ENCODE measurements around the gene ANKS1B. TPM values are rescaled to one million over a fixed set of nuclear protein-coding genes. Genes with fewer than 3 reads are reported as not detected.

Gene ANKS1B
- total and polyA plus RNA-seq, 4 donors: 0.03 to 3.4 (median 0.53) TPM

DNA sequence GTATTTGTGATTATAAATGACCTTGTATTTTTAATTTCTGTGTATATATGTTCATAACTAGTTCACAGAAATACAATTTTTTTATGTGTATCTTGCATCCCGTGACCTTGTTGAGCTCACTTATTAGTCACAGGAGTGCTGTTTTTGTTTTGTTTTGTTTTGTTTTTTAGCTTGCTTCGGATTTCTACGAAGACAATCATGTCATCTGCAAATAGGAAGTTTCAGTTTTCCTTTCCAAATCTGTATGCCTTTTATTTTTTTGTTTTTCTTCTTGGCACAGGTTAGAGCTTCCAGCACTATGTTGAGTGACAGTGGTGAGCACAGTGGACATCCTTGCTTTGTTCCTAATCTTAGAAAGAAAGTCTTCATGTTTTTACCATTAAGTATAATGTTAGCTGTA, 566.4 kb downstream of the ANKS1B start:
- Histone ChIP-seq H3K27ac (ENCODE audit: low read depth in 1 of 2, low read length in 2 of 2) (no peak overlapping the region), H3K9me3 (ENCODE audit: control insufficient read depth in 4 of 4, low read length in 3 of 4) (peaks cover 0 to 4% (median 0%) of the 10 kb centered on the region in 4 donors), H3K9ac (ENCODE audit: low read depth in 1 of 2, low read length in 2 of 2) (no peak overlapping the region), H3K27me3 (ENCODE audit: control insufficient read depth in 4 of 4, insufficient read depth in 4 of 4, low read length in 3 of 4) (no peaks in the 10 kb centered on the region), H3K4me3 (ENCODE audit: low read depth in 1 of 3, low read length in 3 of 3) (no peak overlapping the region), H3K4me1 (ENCODE audit: control insufficient read depth in 4 of 4, insufficient read depth in 4 of 4, low read length in 3 of 4) (no peaks in the 10 kb centered on the region), H3K36me3 (ENCODE audit: control insufficient read depth in 4 of 4, insufficient read depth in 3 of 4, low read depth in 1 of 4, low read length in 3 of 4) (no peaks in the 10 kb centered on the region)
- DNase-seq (ENCODE audit: low spot score): no peak
- no peak for TF ChIP-seq SP1 (IDR thresholded peaks at IDR 0.05)
- TF ChIP-seq JUND (IDR thresholded peaks at IDR 0.05): no peak
- TF ChIP-seq TAF1 (conservative IDR thresholded peaks at IDR 0.05): no peak
- no peak for TF ChIP-seq YY1 (IDR thresholded peaks at IDR 0.05)
- no peak for TF ChIP-seq HNF4G (IDR thresholded peaks at IDR 0.05)
- TF ChIP-seq, protein P1, sequence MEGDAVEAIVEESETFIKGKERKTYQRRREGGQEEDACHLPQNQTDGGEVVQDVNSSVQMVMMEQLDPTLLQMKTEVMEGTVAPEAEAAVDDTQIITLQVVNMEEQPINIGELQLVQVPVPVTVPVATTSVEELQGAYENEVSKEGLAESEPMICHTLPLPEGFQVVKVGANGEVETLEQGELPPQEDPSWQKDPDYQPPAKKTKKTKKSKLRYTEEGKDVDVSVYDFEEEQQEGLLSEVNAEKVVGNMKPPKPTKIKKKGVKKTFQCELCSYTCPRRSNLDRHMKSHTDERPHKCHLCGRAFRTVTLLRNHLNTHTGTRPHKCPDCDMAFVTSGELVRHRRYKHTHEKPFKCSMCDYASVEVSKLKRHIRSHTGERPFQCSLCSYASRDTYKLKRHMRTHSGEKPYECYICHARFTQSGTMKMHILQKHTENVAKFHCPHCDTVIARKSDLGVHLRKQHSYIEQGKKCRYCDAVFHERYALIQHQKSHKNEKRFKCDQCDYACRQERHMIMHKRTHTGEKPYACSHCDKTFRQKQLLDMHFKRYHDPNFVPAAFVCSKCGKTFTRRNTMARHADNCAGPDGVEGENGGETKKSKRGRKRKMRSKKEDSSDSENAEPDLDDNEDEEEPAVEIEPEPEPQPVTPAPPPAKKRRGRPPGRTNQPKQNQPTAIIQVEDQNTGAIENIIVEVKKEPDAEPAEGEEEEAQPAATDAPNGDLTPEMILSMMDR (IDR thresholded peaks at IDR 0.05; ENCODE audit: low read depth, low read length, missing input control): no peak
- TF ChIP-seq, protein P2, sequence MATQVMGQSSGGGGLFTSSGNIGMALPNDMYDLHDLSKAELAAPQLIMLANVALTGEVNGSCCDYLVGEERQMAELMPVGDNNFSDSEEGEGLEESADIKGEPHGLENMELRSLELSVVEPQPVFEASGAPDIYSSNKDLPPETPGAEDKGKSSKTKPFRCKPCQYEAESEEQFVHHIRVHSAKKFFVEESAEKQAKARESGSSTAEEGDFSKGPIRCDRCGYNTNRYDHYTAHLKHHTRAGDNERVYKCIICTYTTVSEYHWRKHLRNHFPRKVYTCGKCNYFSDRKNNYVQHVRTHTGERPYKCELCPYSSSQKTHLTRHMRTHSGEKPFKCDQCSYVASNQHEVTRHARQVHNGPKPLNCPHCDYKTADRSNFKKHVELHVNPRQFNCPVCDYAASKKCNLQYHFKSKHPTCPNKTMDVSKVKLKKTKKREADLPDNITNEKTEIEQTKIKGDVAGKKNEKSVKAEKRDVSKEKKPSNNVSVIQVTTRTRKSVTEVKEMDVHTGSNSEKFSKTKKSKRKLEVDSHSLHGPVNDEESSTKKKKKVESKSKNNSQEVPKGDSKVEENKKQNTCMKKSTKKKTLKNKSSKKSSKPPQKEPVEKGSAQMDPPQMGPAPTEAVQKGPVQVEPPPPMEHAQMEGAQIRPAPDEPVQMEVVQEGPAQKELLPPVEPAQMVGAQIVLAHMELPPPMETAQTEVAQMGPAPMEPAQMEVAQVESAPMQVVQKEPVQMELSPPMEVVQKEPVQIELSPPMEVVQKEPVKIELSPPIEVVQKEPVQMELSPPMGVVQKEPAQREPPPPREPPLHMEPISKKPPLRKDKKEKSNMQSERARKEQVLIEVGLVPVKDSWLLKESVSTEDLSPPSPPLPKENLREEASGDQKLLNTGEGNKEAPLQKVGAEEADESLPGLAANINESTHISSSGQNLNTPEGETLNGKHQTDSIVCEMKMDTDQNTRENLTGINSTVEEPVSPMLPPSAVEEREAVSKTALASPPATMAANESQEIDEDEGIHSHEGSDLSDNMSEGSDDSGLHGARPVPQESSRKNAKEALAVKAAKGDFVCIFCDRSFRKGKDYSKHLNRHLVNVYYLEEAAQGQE (IDR thresholded peaks at IDR 0.05): no peak
- no peak for TF ChIP-seq HNF4A (conservative IDR thresholded peaks at IDR 0.05)
- TF ChIP-seq, protein P3, sequence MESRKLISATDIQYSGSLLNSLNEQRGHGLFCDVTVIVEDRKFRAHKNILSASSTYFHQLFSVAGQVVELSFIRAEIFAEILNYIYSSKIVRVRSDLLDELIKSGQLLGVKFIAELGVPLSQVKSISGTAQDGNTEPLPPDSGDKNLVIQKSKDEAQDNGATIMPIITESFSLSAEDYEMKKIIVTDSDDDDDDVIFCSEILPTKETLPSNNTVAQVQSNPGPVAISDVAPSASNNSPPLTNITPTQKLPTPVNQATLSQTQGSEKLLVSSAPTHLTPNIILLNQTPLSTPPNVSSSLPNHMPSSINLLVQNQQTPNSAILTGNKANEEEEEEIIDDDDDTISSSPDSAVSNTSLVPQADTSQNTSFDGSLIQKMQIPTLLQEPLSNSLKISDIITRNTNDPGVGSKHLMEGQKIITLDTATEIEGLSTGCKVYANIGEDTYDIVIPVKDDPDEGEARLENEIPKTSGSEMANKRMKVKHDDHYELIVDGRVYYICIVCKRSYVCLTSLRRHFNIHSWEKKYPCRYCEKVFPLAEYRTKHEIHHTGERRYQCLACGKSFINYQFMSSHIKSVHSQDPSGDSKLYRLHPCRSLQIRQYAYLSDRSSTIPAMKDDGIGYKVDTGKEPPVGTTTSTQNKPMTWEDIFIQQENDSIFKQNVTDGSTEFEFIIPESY (IDR thresholded peaks at IDR 0.05): no peak
- no peak for TF ChIP-seq FOXA1 (IDR thresholded peaks at IDR 0.05)
- TF ChIP-seq RAD21 (IDR thresholded peaks at IDR 0.05): no peak
- TF ChIP-seq RXRA (IDR thresholded peaks at IDR 0.05): no peak
- no peak for TF ChIP-seq GABPA (IDR thresholded peaks at IDR 0.05 in 1 of 2, conservative IDR thresholded peaks at IDR 0.05 in 1 of 2)
- no peak for TF ChIP-seq EGR1 (IDR thresholded peaks at IDR 0.05; ENCODE audit: low read depth in 2 of 2)
- no peak for TF ChIP-seq FOXA2 (IDR thresholded peaks at IDR 0.05)
- TF ChIP-seq, protein P4, sequence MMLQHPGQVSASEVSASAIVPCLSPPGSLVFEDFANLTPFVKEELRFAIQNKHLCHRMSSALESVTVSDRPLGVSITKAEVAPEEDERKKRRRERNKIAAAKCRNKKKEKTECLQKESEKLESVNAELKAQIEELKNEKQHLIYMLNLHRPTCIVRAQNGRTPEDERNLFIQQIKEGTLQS (IDR thresholded peaks at IDR 0.05): no peak
- TF ChIP-seq, protein P5, sequence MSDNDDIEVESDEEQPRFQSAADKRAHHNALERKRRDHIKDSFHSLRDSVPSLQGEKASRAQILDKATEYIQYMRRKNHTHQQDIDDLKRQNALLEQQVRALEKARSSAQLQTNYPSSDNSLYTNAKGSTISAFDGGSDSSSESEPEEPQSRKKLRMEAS (IDR thresholded peaks at IDR 0.05): no peak
- TF ChIP-seq NR2F2 (IDR thresholded peaks at IDR 0.05): no peak
- 60% methylated on average over 3 of the region's 3 CpGs for WGBS
